Neuronal stem cell (in vitro differentiated cells): Measurements from ENCODE around the gene MGMT.

ENCODE experiments used
- DNase-seq: peaks from one replicate; pipeline ENCODE4 v3.0.0-alpha.2; 2013; ENCODE audit warnings: low spot score
- H2AFZ ChIP-seq: one replicate; pipeline ENCODE4 v1.6.1; 2013; ENCODE audit warnings: mild to moderate bottlenecking, low read length, inconsistent platforms
- H2AK5ac ChIP-seq: 2 replicates; pipeline ENCODE4 v1.6.1; 2013; ENCODE audit warnings: low read depth, mild to moderate bottlenecking, inconsistent platforms, low read length, moderate library complexity, mixed read lengths
- H2BK120ac ChIP-seq: 2 replicates; pipeline ENCODE4 v1.6.1; 2013; ENCODE audit warnings: low read depth, mild to moderate bottlenecking, inconsistent platforms, low read length, moderate library complexity, mixed read lengths
- H2BK12ac ChIP-seq: one replicate; pipeline ENCODE4 v1.6.1; 2013; ENCODE audit warnings: low read length, inconsistent platforms
- H2BK15ac ChIP-seq: 2 replicates; pipeline ENCODE4 v1.6.1; 2013; ENCODE audit warnings: mild to moderate bottlenecking, low read length, inconsistent platforms, mixed read lengths
- H2BK5ac ChIP-seq: one replicate; pipeline ENCODE4 v1.6.1; 2013; ENCODE audit warnings: inconsistent platforms, mild to moderate bottlenecking, low read length, moderate library complexity
- H3K14ac ChIP-seq: one replicate; pipeline ENCODE4 v1.6.1; 2013; ENCODE audit warnings: low read length, inconsistent platforms
- H3K18ac ChIP-seq: 2 replicates; pipeline ENCODE4 v1.6.1; 2013; ENCODE audit warnings: low read length, inconsistent platforms
- H3K23ac ChIP-seq: 2 replicates; pipeline ENCODE4 v1.6.1; 2013; ENCODE audit warnings: low read depth, mild to moderate bottlenecking, mixed read lengths, low read length, inconsistent platforms; ENCODE audit not compliant: poor library complexity
- H3K27ac ChIP-seq: replicated peaks from 3 replicates; pipeline ENCODE4 v1.5.1; 2013; ENCODE audit warnings: low read length, inconsistent platforms
- H3K27me3 ChIP-seq, 3 experiments: 2 replicates each; pipeline ENCODE4 v1.6.1; 2013; ENCODE audit warnings: low read length in 3 of 3, mild to moderate bottlenecking in 2 of 3, inconsistent platforms in 1 of 3, low read depth in 1 of 3, mixed read lengths in 1 of 3, moderate library complexity in 1 of 3; ENCODE audit not compliant: control insufficient read depth in 3 of 3, insufficient read depth in 3 of 3
- H3K36me3 ChIP-seq, 2 donors: replicated peaks in 1 of 2; 2 replicates each; pipeline ENCODE4 v1.6.1; 2013; ENCODE audit warnings: low read length in 2 of 2; ENCODE audit not compliant: control insufficient read depth in 2 of 2, insufficient read depth in 2 of 2
- H3K4ac ChIP-seq: 2 replicates; pipeline ENCODE4 v1.6.1; 2013; ENCODE audit warnings: inconsistent platforms, mild to moderate bottlenecking, low read length, moderate library complexity
- H3K4me1 ChIP-seq, 2 donors: 1 replicate in 1 of 2; 2 replicates in 1 of 2; pipeline ENCODE4 v1.6.1; 2013; ENCODE audit warnings: low read length in 2 of 2, low read depth in 1 of 2; ENCODE audit not compliant: control insufficient read depth in 2 of 2, insufficient read depth in 1 of 2
- H3K4me2 ChIP-seq: one replicate; pipeline ENCODE4 v1.6.1; 2013; ENCODE audit warnings: mild to moderate bottlenecking, low read length, inconsistent platforms; ENCODE audit not compliant: insufficient read depth, poor library complexity, severe bottlenecking
- H3K4me3 ChIP-seq, 2 donors: 2 replicates each; pipeline ENCODE4 v1.5.1; 2013; ENCODE audit warnings: low read length in 2 of 2, mild to moderate bottlenecking in 2 of 2, inconsistent platforms in 1 of 2, moderate library complexity in 1 of 2
- H3K79me1 ChIP-seq: one replicate; pipeline ENCODE4 v1.6.1; 2013; ENCODE audit warnings: low read depth, mild to moderate bottlenecking, inconsistent platforms, low read length, moderate library complexity
- H3K9ac ChIP-seq: one replicate; pipeline ENCODE4 v1.6.1; 2013; ENCODE audit warnings: mild to moderate bottlenecking, low read depth, low read length, inconsistent platforms; ENCODE audit not compliant: poor library complexity
- H3K9me3 ChIP-seq, 2 donors: replicated peaks in 1 of 2; 2 replicates each; pipeline versions ENCODE3 to v1.6.1; 2013; ENCODE audit warnings: low read length in 2 of 2, mild to moderate bottlenecking in 2 of 2, inconsistent platforms in 1 of 2, low read depth in 1 of 2, mixed read lengths in 1 of 2, moderate library complexity in 1 of 2; ENCODE audit not compliant: control insufficient read depth in 2 of 2, insufficient read depth in 1 of 2
- H4K8ac ChIP-seq: one replicate; pipeline ENCODE4 v1.6.1; 2013; ENCODE audit warnings: low read depth, mild to moderate bottlenecking, inconsistent platforms, low read length, moderate library complexity
- H4K91ac ChIP-seq: one replicate; pipeline ENCODE4 v1.6.1; 2013; ENCODE audit warnings: low read length, low read depth, mild to moderate bottlenecking, inconsistent platforms; ENCODE audit not compliant: poor library complexity
- WGBS, 2 donors: extraction: QIAGEN DNeasy Blood & Tissue Kit; methylation state at CpG; one replicate each; pipeline ENCODE4 v1.1.7; 2013; ENCODE audit warnings: missing lambda C conversion rate in 2 of 2, mixed read lengths in 1 of 2; ENCODE audit not compliant: insufficient read length in 2 of 2, insufficient replicate concordance in 1 of 2; ENCODE audit errors: extremely low coverage in 2 of 2; 5-methylcytosine and 5-hydroxymethylcytosine counted together

MGMT gene

DNA sequence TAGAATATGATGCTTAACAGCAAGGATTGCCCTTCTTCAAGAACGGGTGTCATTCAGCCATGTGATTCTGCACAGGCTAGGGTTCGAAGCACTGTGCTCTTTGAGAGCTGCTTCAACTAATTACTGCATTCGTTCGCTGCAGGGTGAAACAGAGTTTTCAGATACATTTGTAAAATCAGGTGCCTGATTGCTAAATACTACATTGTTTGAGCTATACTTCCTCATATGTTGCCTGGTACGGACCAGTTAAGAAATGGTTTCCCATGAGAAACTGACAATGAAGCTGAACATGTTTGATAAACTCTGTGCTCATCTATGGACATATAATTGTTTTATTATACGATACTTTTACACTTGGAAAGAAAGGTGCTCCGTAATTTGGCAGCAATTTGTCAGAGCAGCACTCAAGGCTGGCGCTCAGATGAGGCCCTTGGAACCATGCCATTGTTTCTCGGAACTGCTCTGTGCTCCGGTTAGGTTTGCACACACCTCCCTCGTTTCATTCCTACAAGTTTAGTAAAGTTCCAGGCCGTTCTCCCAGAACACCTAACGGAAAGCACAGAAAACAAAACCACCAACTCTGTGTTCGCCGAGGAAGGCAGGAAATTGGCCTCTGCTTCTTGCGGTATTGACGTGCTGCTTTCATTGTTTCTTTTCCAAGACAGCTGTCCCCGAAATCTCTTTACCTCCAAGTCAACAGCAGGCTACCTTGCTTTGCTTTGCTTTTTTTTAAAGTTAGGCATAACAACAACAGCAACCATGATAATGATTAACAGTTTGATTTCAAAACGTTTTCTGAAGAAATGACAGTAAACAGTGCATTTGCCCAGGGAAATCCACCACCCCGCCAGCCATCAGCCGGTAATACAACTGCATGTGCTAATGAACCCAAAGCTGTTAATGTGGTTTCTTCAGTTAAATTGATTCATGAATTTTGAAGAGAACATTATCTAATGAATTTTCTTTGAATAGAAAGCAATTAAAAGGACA is 290.2 kb downstream of the MGMT start:
- no peak overlapping the region for H3K4me3 ChIP-seq
- no CpG with 5 or more reads among the region's 21 CpGs for WGBS, 2 donors
- no peak overlapping the region for H3K18ac ChIP-seq

DNA sequence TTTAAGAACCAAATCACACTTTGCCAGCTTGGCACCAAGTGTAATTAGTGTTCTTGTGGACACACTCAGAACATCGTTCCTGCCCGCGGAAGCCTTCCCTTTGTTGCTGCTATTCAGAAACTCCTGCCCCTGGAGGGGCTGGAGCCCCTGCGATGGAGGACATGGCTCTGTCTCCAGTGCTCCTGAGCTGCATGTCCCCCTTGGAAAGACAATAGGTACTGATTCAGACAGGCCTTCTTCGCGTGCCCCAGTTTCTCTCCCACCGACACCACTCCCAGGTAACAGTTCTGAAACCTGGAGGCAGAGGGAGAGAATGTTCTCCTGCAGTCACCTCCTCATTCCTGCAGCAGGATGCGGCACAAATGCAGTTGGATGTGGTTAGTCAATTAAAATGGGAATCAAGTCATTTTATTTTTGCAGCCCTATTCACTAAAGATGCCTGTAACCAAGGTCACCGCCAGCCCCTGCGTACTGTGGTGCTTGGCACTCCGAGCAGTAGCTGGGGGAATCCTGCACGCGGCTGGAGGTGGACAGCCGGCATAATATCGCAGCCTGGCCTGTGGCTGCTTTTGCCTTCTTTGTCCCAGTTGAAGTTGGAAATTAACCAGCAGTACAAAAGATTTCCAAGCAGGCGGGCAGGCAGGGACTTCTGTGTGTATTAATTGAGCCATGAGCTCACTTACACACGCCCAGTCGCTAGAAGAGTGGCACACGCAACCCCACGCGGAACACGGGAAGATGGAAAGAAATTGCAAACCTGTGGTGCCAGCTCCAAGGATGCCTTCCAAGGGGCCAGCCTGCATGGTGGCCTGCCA is 291.4 kb downstream of the MGMT start:
- H3K27me3 ChIP-seq: no peaks in the 10 kb centered on the region
- no peak overlapping the region for H3K4ac ChIP-seq
- no peak overlapping the region for H2BK120ac ChIP-seq
- peaks cover 0 to 7% of the 10 kb centered on the region in 2 donors for H3K4me1 ChIP-seq
- H2BK5ac ChIP-seq: no peak overlapping the region
- H3K79me1 ChIP-seq: no peaks in the 10 kb centered on the region
- H3K18ac ChIP-seq: peak overlapping the region; percentile 80
- no peak overlapping the region for H2BK15ac ChIP-seq
- H3K23ac ChIP-seq: no peak overlapping the region
- H2BK12ac ChIP-seq: no peak overlapping the region
- no peak overlapping the region for H2AFZ ChIP-seq
- no peak for DNase-seq
- H2AK5ac ChIP-seq: no peak overlapping the region
- H4K91ac ChIP-seq: no peak overlapping the region
- H3K4me2 ChIP-seq: no peak overlapping the region
- no peak overlapping the region for H3K4me3 ChIP-seq
- H3K9ac ChIP-seq: no peak overlapping the region
- WGBS, 2 donors: no CpG with 5 or more reads among the region's 22 CpGs
- H3K27ac ChIP-seq: no peak overlapping the region
- H3K36me3 ChIP-seq: no peaks in the 10 kb centered on the region
- H3K14ac ChIP-seq: no peak overlapping the region
- H4K8ac ChIP-seq: no peak overlapping the region
- peaks cover 0 to 2% of the 10 kb centered on the region in 2 donors for H3K9me3 ChIP-seq

More for the DNA sequence above, 290.2 kb downstream of the MGMT start:
- Histone ChIP-seq H2BK15ac (no peak overlapping the region), H3K79me1 (no peaks in the 10 kb centered on the region), H2AFZ (no peak overlapping the region), H2BK5ac (no peak overlapping the region), H3K23ac (no peak overlapping the region), H3K4ac (no peak overlapping the region), H2BK12ac (no peak overlapping the region), H3K14ac (no peak overlapping the region), H3K4me2 (no peak overlapping the region), H3K9me3 (peaks cover 0 to 2% of the 10 kb centered on the region in 2 donors), H4K8ac (no peak overlapping the region), H3K36me3 (no peaks in the 10 kb centered on the region), H3K4me1 (peaks cover 0 to 4% of the 10 kb centered on the region in 2 donors), H4K91ac (no peak overlapping the region), H2AK5ac (no peak overlapping the region), H3K9ac (no peak overlapping the region), H3K27me3 (no peaks in the 10 kb centered on the region), H2BK120ac (no peak overlapping the region), H3K27ac (peak overlapping the region; percentile 51)
- DNase-seq: no peak

DNA sequence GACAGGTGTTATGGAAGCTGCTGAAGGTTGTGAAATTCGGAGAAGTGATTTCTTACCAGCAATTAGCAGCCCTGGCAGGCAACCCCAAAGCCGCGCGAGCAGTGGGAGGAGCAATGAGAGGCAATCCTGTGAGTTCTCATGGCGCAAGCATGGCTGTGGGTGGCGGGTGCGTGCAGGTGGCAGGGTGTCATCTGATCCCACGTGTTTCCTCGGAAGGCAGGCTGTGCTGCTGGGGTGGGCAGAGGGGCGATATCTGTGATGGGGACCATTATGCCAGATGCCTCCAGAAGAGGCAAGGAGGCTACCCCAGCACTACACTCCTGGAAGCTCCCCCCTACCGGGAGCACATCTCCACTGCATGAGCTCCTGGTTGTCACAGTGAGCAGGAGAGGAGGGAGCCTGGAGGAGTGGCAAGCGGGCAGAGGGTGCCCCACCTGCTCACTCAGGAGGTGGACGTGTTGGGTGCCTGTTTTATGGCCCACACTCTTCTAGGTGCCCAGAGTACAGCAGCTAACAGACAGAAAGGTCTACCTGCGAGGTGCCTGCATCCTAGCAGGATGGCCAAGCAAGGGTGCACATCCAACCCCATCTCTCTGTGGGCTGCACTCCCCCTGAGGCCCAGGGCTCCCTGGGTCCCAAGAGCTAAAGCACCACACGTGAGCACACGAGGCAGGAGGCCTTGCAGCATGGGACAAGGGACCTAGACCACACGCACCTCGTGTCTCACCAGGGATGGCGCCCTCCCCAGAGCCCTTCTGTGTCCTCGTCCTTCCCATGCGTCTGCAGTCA is 292.4 kb downstream of the MGMT start:
- Histone ChIP-seq H2BK12ac (peak overlapping the region; percentile 5), H3K14ac (no peak overlapping the region), H3K18ac (peak overlapping the region; percentile 83), H2BK5ac (peak overlapping the region; percentile 35), H3K4me1 (peaks cover 0 to 7% of the 10 kb centered on the region in 2 donors), H3K27ac (no peak overlapping the region), H3K36me3 (no peaks in the 10 kb centered on the region), H4K8ac (no peak overlapping the region), H2AFZ (no peak overlapping the region), H3K79me1 (no peaks in the 10 kb centered on the region), H3K4ac (no peak overlapping the region), H3K9me3 (peaks cover 0 to 2% of the 10 kb centered on the region in 2 donors), H2AK5ac (peak overlapping the region; percentile 51), H4K91ac (no peak overlapping the region), H2BK15ac (peak overlapping the region; percentile 50), H3K23ac (peak overlapping the region; percentile 68), H3K4me3 (no peak overlapping the region), H3K4me2 (no peak overlapping the region), H2BK120ac (no peak overlapping the region), H3K9ac (no peak overlapping the region), H3K27me3 (no peaks in the 10 kb centered on the region)
- DNase-seq: no peak
- WGBS, 2 donors: no CpG with 5 or more reads among the region's 21 CpGs
